Ascending aorta (tissue), 2 donors: ENCODE measurements around the gene SEMA5A. TPM values are rescaled to one million over a fixed set of nuclear protein-coding genes. Genes with fewer than 3 reads are reported as not detected.

Experiments
- DNase-seq, 2 donors: peaks; one replicate each; pipeline ENCODE4 v3.0.0-alpha.2; 2019; ENCODE audit warnings: low spot score in 2 of 2
- H3K27ac ChIP-seq, 2 donors: fragments of 200-600 bp; sonication (generic); one replicate each; pipeline ENCODE4 v1.5.1; 2016 to 2017; ENCODE audit warnings: mild to moderate bottlenecking in 1 of 2
- H3K27me3 ChIP-seq: fragments of 200-600 bp; sonication (generic); one replicate; pipeline ENCODE4 v1.5.1; 2017
- H3K36me3 ChIP-seq, 2 donors: fragments of 200-600 bp; sonication (generic); one replicate each; pipeline ENCODE4 v1.5.1; 2016
- H3K4me1 ChIP-seq, 2 donors: fragments of 200-600 bp; sonication (generic); one replicate each; pipeline ENCODE4 v1.5.1; 2016 to 2017; ENCODE audit warnings: mild to moderate bottlenecking in 1 of 2
- H3K4me3 ChIP-seq, 2 donors: fragments of 200-600 bp; sonication (generic); one replicate each; pipeline ENCODE4 v1.5.1; 2016 to 2017; ENCODE audit warnings: mild to moderate bottlenecking in 1 of 2
- H3K9me3 ChIP-seq, 2 donors: fragments of 200-600 bp; sonication (generic); one replicate each; pipeline ENCODE4 v1.5.1; 2016
- intact Hi-C: fragments of 100-400 bp; cut with DNase I; formaldehyde crosslinking; loops from one replicate; pipeline ENCODE4 v1.15.1; 2023
- total RNA-seq: library from RNA; depleted of rRNA; stranded (reverse); fragments of >200 nt; gene quantifications from one replicate; pipeline ENCODE4 v1.1.0, GENCODE V29; 2016
- TF ChIP-seq, protein P1 (sequence below), 3 experiments: fragments of 200-600 bp in 2 of 3; fragments of 450-650 bp in 1 of 3; sonication (generic) in 2 of 3; IDR thresholded peaks; one replicate each; pipeline ENCODE4 v1.5.1; 2016 to 2019; ENCODE audit warnings: antibody characterized with exemption in 3 of 3, mild to moderate bottlenecking in 1 of 3, moderate library complexity in 1 of 3

The SEMA5A gene
- total RNA-seq, 1 donor from 2014 or later: 18.4 TPM

DNA sequence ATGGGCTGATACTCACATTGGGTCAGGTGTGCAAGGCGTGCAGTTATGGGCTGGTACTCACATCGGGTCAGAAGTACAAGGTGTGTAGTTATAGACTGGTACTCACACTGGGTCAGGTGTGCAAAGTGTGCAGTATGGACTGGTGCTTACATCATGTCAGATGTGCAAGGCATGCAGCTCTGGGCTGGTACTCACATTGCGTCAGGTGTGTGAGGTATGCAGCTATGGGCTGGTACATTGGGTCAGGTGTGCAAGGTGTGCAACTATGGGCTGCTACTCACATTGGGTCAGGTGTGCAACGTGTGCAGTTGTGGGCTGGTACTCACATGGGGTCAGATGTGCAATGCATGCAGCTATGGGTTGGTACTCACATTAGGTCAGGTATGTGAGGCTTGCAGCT lies 213.8 kb downstream of the SEMA5A start:
- intact Hi-C loops: no loop called here
- Histone ChIP-seq H3K4me1 (no peaks in the 10 kb centered on the region), H3K36me3 (peaks cover 0 to 4% of the 10 kb centered on the region in 2 donors), H3K27me3 (no peaks in the 10 kb centered on the region), H3K9me3 (no peaks in the 10 kb centered on the region), H3K27ac (no peak overlapping the region), H3K4me3 (no peak overlapping the region)
- TF ChIP-seq, protein P1, sequence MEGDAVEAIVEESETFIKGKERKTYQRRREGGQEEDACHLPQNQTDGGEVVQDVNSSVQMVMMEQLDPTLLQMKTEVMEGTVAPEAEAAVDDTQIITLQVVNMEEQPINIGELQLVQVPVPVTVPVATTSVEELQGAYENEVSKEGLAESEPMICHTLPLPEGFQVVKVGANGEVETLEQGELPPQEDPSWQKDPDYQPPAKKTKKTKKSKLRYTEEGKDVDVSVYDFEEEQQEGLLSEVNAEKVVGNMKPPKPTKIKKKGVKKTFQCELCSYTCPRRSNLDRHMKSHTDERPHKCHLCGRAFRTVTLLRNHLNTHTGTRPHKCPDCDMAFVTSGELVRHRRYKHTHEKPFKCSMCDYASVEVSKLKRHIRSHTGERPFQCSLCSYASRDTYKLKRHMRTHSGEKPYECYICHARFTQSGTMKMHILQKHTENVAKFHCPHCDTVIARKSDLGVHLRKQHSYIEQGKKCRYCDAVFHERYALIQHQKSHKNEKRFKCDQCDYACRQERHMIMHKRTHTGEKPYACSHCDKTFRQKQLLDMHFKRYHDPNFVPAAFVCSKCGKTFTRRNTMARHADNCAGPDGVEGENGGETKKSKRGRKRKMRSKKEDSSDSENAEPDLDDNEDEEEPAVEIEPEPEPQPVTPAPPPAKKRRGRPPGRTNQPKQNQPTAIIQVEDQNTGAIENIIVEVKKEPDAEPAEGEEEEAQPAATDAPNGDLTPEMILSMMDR (IDR thresholded peaks at IDR 0.05): no peak
- no peak for DNase-seq

- Histone ChIP-seq H3K27me3 (no peaks in the 10 kb centered on the region), H3K36me3 (peaks cover 0 to 4% of the 10 kb centered on the region in 2 donors), H3K9me3 (no peaks in the 10 kb centered on the region), H3K4me1 (no peaks in the 10 kb centered on the region), H3K4me3 (no peak overlapping the region), H3K27ac (no peak overlapping the region)
- DNase-seq: no peak
- TF ChIP-seq, protein P1 (IDR thresholded peaks at IDR 0.05): no peak
- intact Hi-C loops: no loop called here
Measured at GRCh38 chr5:9331372-9331771, 214.5 kb downstream of the SEMA5A start.

GRCh38 chr5:9329125-9329524 lies 216.8 kb downstream of the SEMA5A start:
- H3K27ac ChIP-seq: no peak overlapping the region
- intact Hi-C loops: no loop called here
- H3K36me3 ChIP-seq: peaks cover 0 to 4% of the 10 kb centered on the region in 2 donors
- H3K4me1 ChIP-seq: no peaks in the 10 kb centered on the region
- H3K27me3 ChIP-seq: no peaks in the 10 kb centered on the region
- H3K4me3 ChIP-seq: no peak overlapping the region
- no peak for DNase-seq
- TF ChIP-seq, protein P1 (IDR thresholded peaks at IDR 0.05): no peak
- H3K9me3 ChIP-seq: no peaks in the 10 kb centered on the region

GRCh38 chr5:9325549-9325948 lies 220.3 kb downstream of the SEMA5A start:
- intact Hi-C loops: no loop called here
- no peak for DNase-seq
- Histone ChIP-seq H3K4me1 (no peaks in the 10 kb centered on the region), H3K4me3 (no peak overlapping the region), H3K27me3 (no peaks in the 10 kb centered on the region), H3K36me3 (no peaks in the 10 kb centered on the region), H3K27ac (no peak overlapping the region), H3K9me3 (no peaks in the 10 kb centered on the region)
- TF ChIP-seq, protein P1 (IDR thresholded peaks at IDR 0.05): no peak

DNA sequence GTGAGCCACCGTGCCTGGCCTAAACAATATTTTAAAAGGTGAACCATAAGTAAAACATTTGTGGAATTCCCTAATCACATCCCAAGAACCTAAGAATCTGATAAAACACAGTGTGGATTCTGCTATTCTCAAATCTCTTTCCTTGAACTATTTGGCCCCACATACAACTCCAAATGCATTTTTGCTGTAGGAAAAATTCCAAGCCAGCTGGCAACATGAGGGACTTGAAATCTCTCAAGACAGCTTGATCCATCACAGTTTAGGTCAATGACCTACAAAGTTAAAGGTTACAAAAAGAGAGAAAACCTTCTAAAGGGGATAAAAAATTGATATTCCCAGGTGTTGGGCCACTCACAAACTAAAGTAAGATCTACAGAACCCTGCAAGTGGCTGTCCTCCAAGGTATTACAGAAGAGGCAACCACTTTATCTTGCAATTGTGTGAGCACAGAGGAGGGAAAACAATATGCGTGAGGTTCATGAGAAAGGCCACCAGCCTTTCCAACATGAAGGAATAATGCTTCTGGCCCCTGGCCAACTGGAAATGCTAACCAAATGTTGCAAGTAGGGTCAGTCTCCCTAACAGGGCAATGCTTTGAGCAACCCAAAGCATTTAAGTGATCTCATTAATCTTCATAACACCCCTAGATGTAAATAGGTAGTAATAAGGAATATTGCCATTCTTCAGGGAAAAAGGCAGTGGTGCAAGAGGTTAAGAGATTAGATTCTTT lies 221.4 kb downstream of the SEMA5A start:
- H3K4me3 ChIP-seq: no peak overlapping the region
- TF ChIP-seq, protein P1 (IDR thresholded peaks at IDR 0.05): no peak
- no peak for DNase-seq
- intact Hi-C loops: no loop called here
- no peak overlapping the region for H3K27ac ChIP-seq
- no peaks in the 10 kb centered on the region for H3K27me3 ChIP-seq
- H3K36me3 ChIP-seq: no peaks in the 10 kb centered on the region
- H3K9me3 ChIP-seq: no peaks in the 10 kb centered on the region
- no peaks in the 10 kb centered on the region for H3K4me1 ChIP-seq
